ENCODE results near the gene LRRC3C. TPM values are rescaled to one million over a fixed set of nuclear protein-coding genes. Genes with fewer than 3 reads are reported as not detected.

LRRC3C gene
- total RNA-seq, 4 donors from 2014 or later: not detected

DNA sequence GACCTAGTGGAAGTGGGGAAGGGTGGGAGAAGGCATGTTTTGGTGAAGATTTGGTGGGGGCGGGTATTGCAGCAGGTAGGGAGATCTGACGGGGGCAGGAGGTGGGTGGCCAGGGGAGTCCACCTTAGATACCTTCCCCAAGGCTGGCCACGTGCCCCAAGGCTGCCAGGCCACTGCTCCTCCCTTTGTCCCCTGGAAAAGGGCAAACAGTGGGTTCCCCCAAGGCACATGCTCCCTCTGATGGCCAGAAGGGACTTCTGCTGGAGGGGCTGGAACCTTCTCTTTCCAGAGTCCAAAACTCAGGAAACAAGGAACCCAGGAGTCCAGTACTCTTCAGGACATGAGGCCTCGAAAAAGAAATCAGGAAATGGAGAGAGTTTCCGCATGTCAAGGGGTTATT is 46.9 kb downstream of the LRRC3C start:
- H3K36me3 ChIP-seq: no peaks in the 10 kb centered on the region
- TF ChIP-seq POLR2A (IDR thresholded peaks at IDR 0.05): no peak
- TF ChIP-seq, protein P1, sequence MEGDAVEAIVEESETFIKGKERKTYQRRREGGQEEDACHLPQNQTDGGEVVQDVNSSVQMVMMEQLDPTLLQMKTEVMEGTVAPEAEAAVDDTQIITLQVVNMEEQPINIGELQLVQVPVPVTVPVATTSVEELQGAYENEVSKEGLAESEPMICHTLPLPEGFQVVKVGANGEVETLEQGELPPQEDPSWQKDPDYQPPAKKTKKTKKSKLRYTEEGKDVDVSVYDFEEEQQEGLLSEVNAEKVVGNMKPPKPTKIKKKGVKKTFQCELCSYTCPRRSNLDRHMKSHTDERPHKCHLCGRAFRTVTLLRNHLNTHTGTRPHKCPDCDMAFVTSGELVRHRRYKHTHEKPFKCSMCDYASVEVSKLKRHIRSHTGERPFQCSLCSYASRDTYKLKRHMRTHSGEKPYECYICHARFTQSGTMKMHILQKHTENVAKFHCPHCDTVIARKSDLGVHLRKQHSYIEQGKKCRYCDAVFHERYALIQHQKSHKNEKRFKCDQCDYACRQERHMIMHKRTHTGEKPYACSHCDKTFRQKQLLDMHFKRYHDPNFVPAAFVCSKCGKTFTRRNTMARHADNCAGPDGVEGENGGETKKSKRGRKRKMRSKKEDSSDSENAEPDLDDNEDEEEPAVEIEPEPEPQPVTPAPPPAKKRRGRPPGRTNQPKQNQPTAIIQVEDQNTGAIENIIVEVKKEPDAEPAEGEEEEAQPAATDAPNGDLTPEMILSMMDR (IDR thresholded peaks at IDR 0.05): no peak
- peaks cover 0 to 1% of the 10 kb centered on the region in 2 donors for H3K4me1 ChIP-seq
- no peak for DNase-seq
- H3K4me3 ChIP-seq (replicated peaks in 1 of 3): no peak overlapping the region
- 83 to 93% methylated on average over 5 of the region's 5 CpGs for WGBS, 2 donors
- no peak overlapping the region for H3K27ac ChIP-seq
- no peaks in the 10 kb centered on the region for H3K27me3 ChIP-seq
- intact Hi-C loops (cut with DNase I): loop anchor here (10.0 kb wide), 1 partner anchor 100 kb away; no protein-coding TSS in a partner anchor
- no peaks in the 10 kb centered on the region for H3K9me3 ChIP-seq

DNA sequence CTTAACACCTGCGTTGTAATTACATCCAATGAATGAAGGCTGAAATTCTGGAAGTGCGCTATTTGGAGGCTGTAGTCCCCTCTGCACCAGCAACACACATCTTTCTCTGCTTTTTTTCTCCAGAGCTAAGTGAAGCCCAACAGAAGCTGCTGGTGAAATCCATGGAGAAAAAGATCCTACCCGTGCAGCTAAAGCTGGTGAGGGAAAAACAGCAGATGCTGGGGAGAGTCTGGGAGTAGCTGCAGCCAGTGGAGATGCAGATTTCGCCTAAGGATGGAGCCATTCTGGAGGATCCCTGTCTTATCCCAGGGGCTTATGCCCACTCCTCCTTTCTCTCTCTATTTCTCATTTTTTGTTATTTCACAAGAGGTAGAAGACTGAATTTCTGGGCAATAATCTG is 48.3 kb downstream of the LRRC3C start:
- intact Hi-C loops (cut with DNase I): loop anchor here (10.0 kb wide), 1 partner anchor 101 kb away; no protein-coding TSS in a partner anchor
- 60 to 61% methylated on average over 4 of the region's 4 CpGs for WGBS, 2 donors
- no peaks in the 10 kb centered on the region for H3K36me3 ChIP-seq
- peaks cover 6 to 7% of the 10 kb centered on the region in 2 donors for H3K4me1 ChIP-seq
- no peak overlapping the region for H3K4me3 ChIP-seq (replicated peaks in 1 of 3)
- no peak overlapping the region for H3K27ac ChIP-seq
- TF ChIP-seq, protein P1 (IDR thresholded peaks at IDR 0.05): no peak
- no peak for TF ChIP-seq POLR2A (IDR thresholded peaks at IDR 0.05)
- no peaks in the 10 kb centered on the region for H3K27me3 ChIP-seq
- no peak for DNase-seq
- no peaks in the 10 kb centered on the region for H3K9me3 ChIP-seq

DNA sequence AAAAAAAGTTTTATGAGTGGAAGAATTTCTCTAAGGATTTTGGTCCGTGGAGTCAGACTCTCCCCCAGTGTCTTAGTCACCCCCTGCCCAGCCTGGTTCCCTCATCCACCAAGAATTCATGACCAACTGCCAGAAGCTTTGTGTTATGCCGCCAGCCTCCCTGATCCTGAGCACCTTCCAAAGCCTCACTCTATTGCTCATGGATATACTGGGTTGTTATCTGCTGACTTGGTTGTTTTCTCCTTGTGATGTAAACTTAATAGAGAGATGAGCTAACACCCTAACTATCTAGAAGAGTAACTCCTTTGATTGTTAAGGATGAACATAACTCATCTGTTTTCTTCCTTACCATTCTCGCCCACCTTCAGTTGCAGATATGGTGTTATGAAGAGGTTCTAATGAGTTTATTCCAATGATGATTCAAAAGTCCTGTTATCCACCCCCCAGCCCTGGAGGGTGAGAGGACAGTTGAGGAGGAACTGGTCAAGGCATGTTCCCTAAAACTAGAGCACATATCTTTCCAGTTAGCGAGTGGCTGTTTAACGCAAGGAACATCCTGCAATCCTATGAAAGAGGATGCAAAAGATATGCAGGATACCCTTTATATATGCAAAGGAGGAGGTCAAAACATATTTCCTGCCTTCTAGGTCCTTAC is 51.6 kb downstream of the LRRC3C start:
- WGBS, 2 donors: 79 to 83% methylated on average over 5 of the region's 5 CpGs
- Histone ChIP-seq H3K27me3 (no peaks in the 10 kb centered on the region), H3K4me1 (peaks cover 13 to 20% of the 10 kb centered on the region in 2 donors), H3K27ac (no peak overlapping the region), H3K9me3 (no peaks in the 10 kb centered on the region), H3K4me3 (replicated peaks in 1 of 3) (no peak overlapping the region), H3K36me3 (peaks cover 0 to under 1% of the 10 kb centered on the region in 2 donors)
- TF ChIP-seq, protein P1 (IDR thresholded peaks at IDR 0.05): no peak
- no peak for TF ChIP-seq POLR2A (IDR thresholded peaks at IDR 0.05)
- no peak for DNase-seq
- intact Hi-C loops (cut with DNase I): loop anchor here (10.0 kb wide), 1 partner anchor 104 kb away; no protein-coding TSS in a partner anchor

DNA sequence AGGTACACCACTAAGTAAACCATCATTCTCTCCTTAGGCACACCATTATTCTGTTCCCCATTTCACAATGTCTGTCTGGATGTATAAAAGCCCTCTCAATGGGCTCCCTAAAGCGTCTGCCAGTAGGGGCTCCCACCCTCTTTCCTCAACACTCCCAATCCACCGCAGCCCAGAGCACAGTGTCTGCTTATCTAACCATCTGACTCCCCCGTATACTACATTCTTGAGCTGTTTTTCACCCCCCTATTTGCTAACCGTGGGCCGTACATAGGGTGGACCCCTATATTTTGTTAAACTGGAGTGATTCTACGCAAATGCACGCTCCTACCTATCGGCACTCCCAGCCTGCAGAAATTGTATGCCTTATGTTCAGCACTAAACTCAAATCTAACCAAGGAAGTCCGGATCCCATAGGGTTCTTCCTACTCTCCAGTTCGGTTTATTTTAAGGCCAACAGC is 52.4 kb downstream of the LRRC3C start:
- 0% methylated on average over 10 of the region's 10 CpGs for WGBS, 2 donors
- H3K9me3 ChIP-seq: no peaks in the 10 kb centered on the region
- H3K4me1 ChIP-seq: peaks cover 13 to 20% of the 10 kb centered on the region in 2 donors
- peak overlapping the region; percentile 5 to 66 (median 65) for H3K4me3 ChIP-seq (replicated peaks in 1 of 3)
- DNase-seq: peak in 1 of 2 donors; percentile 6
- H3K27ac ChIP-seq: peak overlapping the region in 2 of 3 donors; percentile 53 to 59
- no peak for TF ChIP-seq POLR2A (IDR thresholded peaks at IDR 0.05)
- TF ChIP-seq, protein P1 (IDR thresholded peaks at IDR 0.05): no peak
- intact Hi-C loops (cut with DNase I): loop anchor here (10.0 kb wide), 1 partner anchor 105 kb away; no protein-coding TSS in a partner anchor
- peaks cover 7 to 8% of the 10 kb centered on the region in 2 donors for H3K36me3 ChIP-seq
- no peaks in the 10 kb centered on the region for H3K27me3 ChIP-seq
